ENCODE results near the gene SIRPA.

SIRPA gene

GRCh38 chr20:1945134-1945618 lies 50.0 kb downstream of the SIRPA start:
- H3K4me2 ChIP-seq (ENCODE audit: low read length): no peak overlapping the region

DNA sequence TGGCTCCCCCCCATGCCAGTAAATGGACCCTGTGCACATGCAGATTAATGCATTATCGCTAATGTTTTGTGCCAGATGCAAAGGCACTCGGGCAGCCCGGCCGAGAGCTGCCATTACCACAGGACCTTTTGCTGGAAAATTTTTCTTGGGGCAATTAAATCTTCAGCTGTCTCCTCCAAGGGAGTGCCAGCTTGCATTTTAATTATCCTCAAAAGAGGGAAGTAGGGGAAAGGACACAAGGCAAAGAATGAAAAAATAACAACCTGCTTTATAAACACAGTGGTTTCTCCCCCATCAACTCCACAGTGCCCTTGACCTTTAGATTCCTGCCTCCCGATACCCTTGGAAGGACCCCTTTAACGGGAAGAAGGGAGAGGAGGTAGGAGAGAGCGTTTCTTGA lies 50.5 kb downstream of the SIRPA start:
- Histone ChIP-seq H3K4me2 (ENCODE audit: low read length) (no peak overlapping the region), H3K79me2 (ENCODE audit: low read length) (no peaks in the 10 kb centered on the region), H4K20me1 (ENCODE audit: insufficient read depth, low read length) (no peaks in the 10 kb centered on the region), H3K36me3 (replicated peaks; ENCODE audit: low read depth, low read length) (no peaks in the 10 kb centered on the region), H3K4me3 (ENCODE audit: low read length) (no peak overlapping the region), H3K9me3 (ENCODE audit: insufficient read depth, low read length) (no peaks in the 10 kb centered on the region), H3K9ac (ENCODE audit: low read length) (no peak overlapping the region), H2AFZ (ENCODE audit: low read depth, low read length) (no peak overlapping the region), H3K27me3 (ENCODE audit: low read depth, low read length) (peaks cover 22% of the 10 kb centered on the region; the same call in 1 of the 2 replicates), H3K27ac (ENCODE audit: low read length) (no peak overlapping the region), H3K4me1 (ENCODE audit: low read length) (no peaks in the 10 kb centered on the region)
- TF ChIP-seq, protein P1, sequence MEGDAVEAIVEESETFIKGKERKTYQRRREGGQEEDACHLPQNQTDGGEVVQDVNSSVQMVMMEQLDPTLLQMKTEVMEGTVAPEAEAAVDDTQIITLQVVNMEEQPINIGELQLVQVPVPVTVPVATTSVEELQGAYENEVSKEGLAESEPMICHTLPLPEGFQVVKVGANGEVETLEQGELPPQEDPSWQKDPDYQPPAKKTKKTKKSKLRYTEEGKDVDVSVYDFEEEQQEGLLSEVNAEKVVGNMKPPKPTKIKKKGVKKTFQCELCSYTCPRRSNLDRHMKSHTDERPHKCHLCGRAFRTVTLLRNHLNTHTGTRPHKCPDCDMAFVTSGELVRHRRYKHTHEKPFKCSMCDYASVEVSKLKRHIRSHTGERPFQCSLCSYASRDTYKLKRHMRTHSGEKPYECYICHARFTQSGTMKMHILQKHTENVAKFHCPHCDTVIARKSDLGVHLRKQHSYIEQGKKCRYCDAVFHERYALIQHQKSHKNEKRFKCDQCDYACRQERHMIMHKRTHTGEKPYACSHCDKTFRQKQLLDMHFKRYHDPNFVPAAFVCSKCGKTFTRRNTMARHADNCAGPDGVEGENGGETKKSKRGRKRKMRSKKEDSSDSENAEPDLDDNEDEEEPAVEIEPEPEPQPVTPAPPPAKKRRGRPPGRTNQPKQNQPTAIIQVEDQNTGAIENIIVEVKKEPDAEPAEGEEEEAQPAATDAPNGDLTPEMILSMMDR (IDR thresholded peaks at IDR 0.05; ENCODE audit: low read depth, low read length): no peak
- no peak for TF ChIP-seq EZH2phosphoT487 (IDR thresholded peaks at IDR 0.05; ENCODE audit: low read depth)

More at GRCh38 chr20:1945134-1945618, 50.0 kb downstream of the SIRPA start:
- TF ChIP-seq, protein P1 (IDR thresholded peaks at IDR 0.05; ENCODE audit: low read depth, low read length): no peak
- no peak for TF ChIP-seq EZH2phosphoT487 (IDR thresholded peaks at IDR 0.05; ENCODE audit: low read depth)
- Histone ChIP-seq H3K4me1 (ENCODE audit: low read length) (no peaks in the 10 kb centered on the region), H3K9me3 (ENCODE audit: insufficient read depth, low read length) (no peaks in the 10 kb centered on the region), H3K27ac (ENCODE audit: low read length) (no peak overlapping the region), H3K4me3 (ENCODE audit: low read length) (no peak overlapping the region), H4K20me1 (ENCODE audit: insufficient read depth, low read length) (no peaks in the 10 kb centered on the region), H3K36me3 (replicated peaks; ENCODE audit: low read depth, low read length) (no peaks in the 10 kb centered on the region), H2AFZ (ENCODE audit: low read depth, low read length) (no peak overlapping the region), H3K9ac (ENCODE audit: low read length) (no peak overlapping the region), H3K27me3 (ENCODE audit: low read depth, low read length) (peaks cover 22% of the 10 kb centered on the region; the same call in 1 of the 2 replicates), H3K79me2 (ENCODE audit: low read length) (no peaks in the 10 kb centered on the region)

- TF ChIP-seq, protein P1 (IDR thresholded peaks at IDR 0.05; ENCODE audit: low read depth, low read length): no peak
- no peak for TF ChIP-seq EZH2phosphoT487 (IDR thresholded peaks at IDR 0.05; ENCODE audit: low read depth)
- no peaks in the 10 kb centered on the region for H3K36me3 ChIP-seq (replicated peaks; ENCODE audit: low read depth, low read length)
- no peak overlapping the region for H3K9ac ChIP-seq (ENCODE audit: low read length)
- H3K27me3 ChIP-seq (ENCODE audit: low read depth, low read length): peaks cover 22% of the 10 kb centered on the region; the same call in 1 of the 2 replicates
- no peak overlapping the region for H3K27ac ChIP-seq (ENCODE audit: low read length)
- H3K9me3 ChIP-seq (ENCODE audit: insufficient read depth, low read length): no peaks in the 10 kb centered on the region
- H2AFZ ChIP-seq (ENCODE audit: low read depth, low read length): no peak overlapping the region
- H3K79me2 ChIP-seq (ENCODE audit: low read length): no peaks in the 10 kb centered on the region
- H3K4me3 ChIP-seq (ENCODE audit: low read length): no peak overlapping the region
- no peak overlapping the region for H3K4me2 ChIP-seq (ENCODE audit: low read length)
- no peaks in the 10 kb centered on the region for H3K4me1 ChIP-seq (ENCODE audit: low read length)
- H4K20me1 ChIP-seq (ENCODE audit: insufficient read depth, low read length): no peaks in the 10 kb centered on the region
Measured at GRCh38 chr20:1946442-1946761, 51.2 kb downstream of the SIRPA start.

- no peaks in the 10 kb centered on the region for H3K36me3 ChIP-seq (replicated peaks; ENCODE audit: low read depth, low read length)
- no peak overlapping the region for H3K9ac ChIP-seq (ENCODE audit: low read length)
- no peaks in the 10 kb centered on the region for H3K79me2 ChIP-seq (ENCODE audit: low read length)
- H3K9me3 ChIP-seq (ENCODE audit: insufficient read depth, low read length): no peaks in the 10 kb centered on the region
- H3K27ac ChIP-seq (ENCODE audit: low read length): no peak overlapping the region
- no peak overlapping the region for H2AFZ ChIP-seq (ENCODE audit: low read depth, low read length)
- peaks cover 22% of the 10 kb centered on the region; the same call in 1 of the 2 replicates for H3K27me3 ChIP-seq (ENCODE audit: low read depth, low read length)
- no peaks in the 10 kb centered on the region for H3K4me1 ChIP-seq (ENCODE audit: low read length)
- H4K20me1 ChIP-seq (ENCODE audit: insufficient read depth, low read length): no peaks in the 10 kb centered on the region
- TF ChIP-seq EZH2phosphoT487 (IDR thresholded peaks at IDR 0.05; ENCODE audit: low read depth): no peak
- TF ChIP-seq, protein P1 (IDR thresholded peaks at IDR 0.05; ENCODE audit: low read depth, low read length): no peak
- H3K4me3 ChIP-seq (ENCODE audit: low read length): no peak overlapping the region
- no peak overlapping the region for H3K4me2 ChIP-seq (ENCODE audit: low read length)
Measured at GRCh38 chr20:1946762-1947534, 51.7 kb downstream of the SIRPA start.
